IPS DF 6.9 (cell line): Measurements from ENCODE around the gene LRRC7.

Source experiments
- DNase-seq: peaks from one replicate; pipeline ENCODE4 v3.0.0-alpha.2; 2013; ENCODE audit warnings: low read depth, low spot score
- H3K27ac ChIP-seq: one replicate; pipeline ENCODE4 v1.5.1; 2013; ENCODE audit warnings: low read length, control low read depth
- H3K27me3 ChIP-seq: 2 replicates; pipeline ENCODE4 v1.6.1; 2013; ENCODE audit warnings: mild to moderate bottlenecking, low read length; ENCODE audit not compliant: control insufficient read depth, insufficient read depth
- H3K36me3 ChIP-seq: 2 replicates; pipeline ENCODE4 v1.6.1; 2013; ENCODE audit warnings: low read length; ENCODE audit not compliant: control insufficient read depth, insufficient read depth
- H3K4me1 ChIP-seq: 2 replicates; pipeline ENCODE4 v1.6.1; 2013; ENCODE audit warnings: low read length; ENCODE audit not compliant: control insufficient read depth, insufficient read depth
- H3K4me3 ChIP-seq: 2 replicates; pipeline ENCODE4 v1.5.1; 2013; ENCODE audit warnings: mild to moderate bottlenecking, low read length
- H3K9me3 ChIP-seq: 2 replicates; pipeline ENCODE4 v1.6.1; 2013; ENCODE audit warnings: low read length, inconsistent platforms; ENCODE audit not compliant: control insufficient read depth, insufficient read depth
- whole genome bisulfite sequencing: extraction: QIAGEN DNeasy Blood & Tissue Kit; methylation state at CpG from one replicate; pipeline ENCODE4 v1.1.7; 2013; ENCODE audit warnings: mixed read lengths, missing lambda C conversion rate; ENCODE audit not compliant: insufficient read length, insufficient coverage; 5-methylcytosine and 5-hydroxymethylcytosine counted together

Gene LRRC7

GRCh38 chr1:70024272-70024671 lies 456.6 kb downstream of the LRRC7 start:
- no peak for DNase-seq
- no peak overlapping the region for H3K4me3 ChIP-seq
- no peak overlapping the region for H3K27ac ChIP-seq
- no peaks in the 10 kb centered on the region for H3K36me3 ChIP-seq
- H3K27me3 ChIP-seq = no peaks in the 10 kb centered on the region
- WGBS = no CpG with 5 or more reads among the region's 1 CpG
- H3K9me3 ChIP-seq = no peaks in the 10 kb centered on the region
- H3K4me1 ChIP-seq = no peaks in the 10 kb centered on the region

- Histone ChIP-seq H3K4me3 (no peak overlapping the region), H3K9me3 (no peaks in the 10 kb centered on the region), H3K27me3 (no peaks in the 10 kb centered on the region), H3K36me3 (no peaks in the 10 kb centered on the region), H3K27ac (no peak overlapping the region), H3K4me1 (no peaks in the 10 kb centered on the region)
- no peak for DNase-seq
Measured at GRCh38 chr1:70025052-70025451, 457.3 kb downstream of the LRRC7 start.

GRCh38 chr1:70025846-70026245 lies 458.1 kb downstream of the LRRC7 start:
- Histone ChIP-seq H3K36me3 (no peaks in the 10 kb centered on the region), H3K9me3 (no peaks in the 10 kb centered on the region), H3K4me1 (no peaks in the 10 kb centered on the region), H3K4me3 (no peak overlapping the region), H3K27me3 (no peaks in the 10 kb centered on the region), H3K27ac (no peak overlapping the region)
- no peak for DNase-seq

DNA sequence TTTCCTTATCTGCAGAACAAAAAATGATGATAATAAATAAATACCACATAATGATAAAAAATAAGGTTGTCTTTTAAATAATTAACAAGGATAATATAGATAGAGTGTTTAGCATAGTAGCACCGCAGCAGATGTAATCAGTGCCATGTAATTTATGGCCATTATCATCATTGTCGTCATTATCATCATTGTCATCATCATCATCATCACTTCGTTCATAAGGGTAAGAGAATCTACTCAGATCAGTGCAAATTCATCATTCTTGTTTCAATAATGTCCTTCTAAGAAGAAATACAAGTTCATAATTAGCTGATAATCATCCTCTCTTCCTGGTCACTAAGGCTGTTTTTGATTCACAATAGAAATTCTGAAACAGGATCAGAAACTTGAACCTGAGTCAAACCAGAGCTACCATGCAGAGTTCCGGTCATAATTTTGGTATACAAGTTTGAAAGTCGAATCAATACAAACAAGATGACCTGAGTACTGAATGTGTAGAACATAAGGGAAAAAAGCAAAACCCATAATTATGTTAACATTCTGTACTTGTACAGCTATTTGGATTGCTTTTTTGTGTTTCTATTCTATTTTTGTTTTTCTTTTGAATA lies 465.6 kb downstream of the LRRC7 start:
- Histone ChIP-seq H3K36me3 (no peaks in the 10 kb centered on the region), H3K27me3 (no peaks in the 10 kb centered on the region), H3K9me3 (no peaks in the 10 kb centered on the region), H3K4me1 (no peaks in the 10 kb centered on the region), H3K27ac (no peak overlapping the region), H3K4me3 (no peak overlapping the region)
- no peak for DNase-seq
- WGBS = no CpG with 5 or more reads among the region's 5 CpGs

DNA sequence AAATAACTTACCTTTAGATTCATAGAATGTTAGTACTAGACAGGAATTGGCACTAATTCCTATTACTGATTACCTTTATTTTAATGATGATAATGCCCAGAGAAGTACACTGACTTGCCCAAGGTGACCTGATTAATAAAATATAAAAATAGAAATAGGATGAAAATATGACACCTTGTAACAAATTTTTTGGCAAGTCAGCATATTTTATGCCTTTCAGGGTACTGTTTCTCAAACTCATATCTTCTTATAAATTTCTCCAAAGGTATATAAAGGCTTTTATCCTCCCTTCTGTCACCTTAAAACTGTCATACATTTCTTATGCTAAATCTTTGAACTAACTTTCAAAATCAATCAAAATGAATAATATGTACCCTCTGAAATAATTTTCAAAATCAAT lies 466.2 kb downstream of the LRRC7 start:
- H3K27ac ChIP-seq = no peak overlapping the region
- no peaks in the 10 kb centered on the region for H3K36me3 ChIP-seq
- no peak overlapping the region for H3K4me3 ChIP-seq
- no peaks in the 10 kb centered on the region for H3K27me3 ChIP-seq
- H3K9me3 ChIP-seq = no peaks in the 10 kb centered on the region
- no peak for DNase-seq
- H3K4me1 ChIP-seq = no peaks in the 10 kb centered on the region

GRCh38 chr1:70034403-70034802 lies 466.7 kb downstream of the LRRC7 start:
- peak; percentile 58 for DNase-seq
- Histone ChIP-seq H3K4me1 (no peaks in the 10 kb centered on the region), H3K36me3 (no peaks in the 10 kb centered on the region), H3K27ac (no peak overlapping the region), H3K4me3 (no peak overlapping the region), H3K27me3 (no peaks in the 10 kb centered on the region), H3K9me3 (no peaks in the 10 kb centered on the region)
- no CpG with 5 or more reads among the region's 3 CpGs for WGBS

- H3K4me1 ChIP-seq = no peaks in the 10 kb centered on the region
- no peak overlapping the region for H3K27ac ChIP-seq
- H3K9me3 ChIP-seq = no peaks in the 10 kb centered on the region
- no peaks in the 10 kb centered on the region for H3K27me3 ChIP-seq
- H3K36me3 ChIP-seq = no peaks in the 10 kb centered on the region
- WGBS = no CpG with 5 or more reads among the region's 10 CpGs
- no peak overlapping the region for H3K4me3 ChIP-seq
- DNase-seq = no peak
Measured at GRCh38 chr1:70038025-70038424, 470.3 kb downstream of the LRRC7 start.

- H3K4me3 ChIP-seq = no peak overlapping the region
- H3K27me3 ChIP-seq = no peaks in the 10 kb centered on the region
- no peaks in the 10 kb centered on the region for H3K9me3 ChIP-seq
- H3K27ac ChIP-seq = no peak overlapping the region
- no peak for DNase-seq
- H3K4me1 ChIP-seq = no peaks in the 10 kb centered on the region
- no CpG with 5 or more reads among the region's 6 CpGs for WGBS
- H3K36me3 ChIP-seq = no peaks in the 10 kb centered on the region
Measured at GRCh38 chr1:70039485-70039884, 471.8 kb downstream of the LRRC7 start.

DNA sequence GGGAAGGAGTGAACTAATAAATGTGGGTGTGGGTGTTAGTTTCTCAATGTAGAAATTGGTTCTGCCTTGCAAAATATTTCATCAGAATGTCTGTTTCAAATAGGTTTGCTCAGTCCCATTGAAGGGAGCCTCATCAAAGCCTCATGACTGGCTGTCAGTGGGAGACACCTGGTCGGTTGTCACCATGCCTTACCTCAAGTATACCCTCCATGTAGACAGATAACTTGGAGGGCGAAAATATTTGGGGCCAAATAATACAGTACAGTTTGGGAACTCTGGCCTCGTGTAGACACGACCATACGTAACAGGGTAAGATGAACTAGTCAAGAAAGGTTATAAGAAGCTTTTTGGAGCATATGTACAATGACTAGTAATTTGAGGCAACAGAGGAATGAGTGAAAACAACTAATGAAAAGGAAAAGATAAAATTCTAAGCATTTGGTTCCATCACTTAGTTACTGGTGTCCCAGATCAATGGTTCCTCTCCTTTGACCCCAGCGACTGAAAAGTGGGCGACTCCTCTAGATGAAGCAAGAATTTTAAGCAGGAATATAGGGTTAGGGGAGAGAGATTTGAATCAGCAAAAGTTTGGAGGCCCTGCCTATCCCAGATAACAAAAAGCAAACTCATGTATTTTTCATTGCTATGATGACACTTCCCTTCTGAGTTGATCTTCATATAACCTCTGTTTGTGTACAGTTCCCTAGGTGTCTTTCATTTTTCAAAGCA lies 473.8 kb downstream of the LRRC7 start:
- no peaks in the 10 kb centered on the region for H3K27me3 ChIP-seq
- no peak overlapping the region for H3K4me3 ChIP-seq
- H3K9me3 ChIP-seq = no peaks in the 10 kb centered on the region
- H3K36me3 ChIP-seq = no peaks in the 10 kb centered on the region
- no peak overlapping the region for H3K27ac ChIP-seq
- no peaks in the 10 kb centered on the region for H3K4me1 ChIP-seq
- DNase-seq = no peak
- no CpG with 5 or more reads among the region's 7 CpGs for WGBS

- H3K4me1 ChIP-seq = no peaks in the 10 kb centered on the region
- no peak overlapping the region for H3K27ac ChIP-seq
- no peaks in the 10 kb centered on the region for H3K36me3 ChIP-seq
- no peak overlapping the region for H3K4me3 ChIP-seq
- WGBS = no CpG with 5 or more reads among the region's 3 CpGs
- DNase-seq = no peak
- H3K27me3 ChIP-seq = no peaks in the 10 kb centered on the region
- no peaks in the 10 kb centered on the region for H3K9me3 ChIP-seq
Measured at GRCh38 chr1:70042090-70042731, 474.5 kb downstream of the LRRC7 start.

GRCh38 chr1:70043804-70044203 lies 476.1 kb downstream of the LRRC7 start:
- Histone ChIP-seq H3K4me1 (no peaks in the 10 kb centered on the region), H3K36me3 (no peaks in the 10 kb centered on the region), H3K9me3 (no peaks in the 10 kb centered on the region), H3K27me3 (no peaks in the 10 kb centered on the region), H3K4me3 (no peak overlapping the region), H3K27ac (no peak overlapping the region)
- no peak for DNase-seq
